Natural killer cell (primary cell): ENCODE data around the gene IVD. TPM values are rescaled to one million over a fixed set of nuclear protein-coding genes. Genes with fewer than 3 reads are reported as not detected.

ENCODE experiments used
- ATAC-seq, 3 donors: fragments of 150-1000 bp in 2 of 3; fragments of 200-7000 bp in 1 of 3; cut with Tn5 transposase; 1 replicate in 1 of 3; 2 replicates in 2 of 3; pipeline ENCODE4 v1.10.0; 2021; ENCODE audit warnings: mild to moderate bottlenecking in 2 of 3, moderate library complexity in 2 of 3
- DNase-seq, 2 donors: peaks; one replicate each; pipeline versions ENCODE4 v3.0.0 to v3.0.0-alpha.2; 2013 to 2021; ENCODE audit warnings: mixed read lengths in 1 of 2
- H3K27ac ChIP-seq: one replicate; pipeline ENCODE4 v1.5.1; 2013; ENCODE audit warnings: mild to moderate bottlenecking, low read length
- H3K27me3 ChIP-seq: one replicate; pipeline ENCODE4 v1.6.1; 2013; ENCODE audit warnings: low read length; ENCODE audit not compliant: control insufficient read depth, insufficient read depth
- H3K36me3 ChIP-seq: one replicate; pipeline ENCODE4 v1.6.1; 2013; ENCODE audit warnings: low read length; ENCODE audit not compliant: control insufficient read depth, insufficient read depth
- H3K4me1 ChIP-seq: one replicate; pipeline ENCODE4 v1.6.1; 2013; ENCODE audit warnings: low read length; ENCODE audit not compliant: control insufficient read depth, insufficient read depth
- H3K4me3 ChIP-seq: one replicate; pipeline ENCODE4 v1.5.1; 2013; ENCODE audit warnings: low read length
- H3K9me3 ChIP-seq: one replicate; pipeline ENCODE4 v1.6.1; 2013; ENCODE audit warnings: low read length; ENCODE audit not compliant: control insufficient read depth, insufficient read depth
- H3K27ac Mint-ChIP-seq, 2 donors: one replicate each; pipeline ENCODE4 v1.8.0; 2022; ENCODE audit warnings: mild to moderate bottlenecking in 2 of 2, mixed read lengths in 2 of 2, moderate library complexity in 1 of 2
- H3K27me3 Mint-ChIP-seq, 2 donors: one replicate each; pipeline ENCODE4 v1.8.0; 2022; ENCODE audit warnings: low read depth in 2 of 2, mixed read lengths in 2 of 2
- H3K36me3 Mint-ChIP-seq: one replicate; pipeline ENCODE4 v1.8.0; 2022; ENCODE audit warnings: mixed read lengths
- H3K4me1 Mint-ChIP-seq, 2 donors: one replicate each; pipeline ENCODE4 v1.8.0; 2022; ENCODE audit warnings: mixed read lengths in 2 of 2
- H3K4me3 Mint-ChIP-seq: one replicate; pipeline ENCODE4 v1.8.0; 2022; ENCODE audit warnings: mild to moderate bottlenecking, moderate library complexity, mixed read lengths
- H3K9me3 Mint-ChIP-seq, 2 donors: one replicate each; pipeline ENCODE4 v1.8.0; 2022; ENCODE audit warnings: mixed read lengths in 2 of 2
- CTCF ChIP-seq: fragments of 200-600 bp; IDR thresholded peaks from one replicate; pipeline ENCODE4 v1.8.0; 2022; ENCODE audit warnings: antibody characterized with exemption
- WGBS: methylation state at CpG from one replicate; pipeline ENCODE4 v1.1.7; 2013; ENCODE audit warnings: missing lambda C conversion rate; ENCODE audit not compliant: insufficient coverage; 5-methylcytosine and 5-hydroxymethylcytosine counted together
- intact Hi-C: fragments of 100-400 bp; cut with micrococcal nuclease; formaldehyde crosslinking; loops from one replicate; pipeline ENCODE4 v1.14.2; 2022
- total RNA-seq, 4 donors: library from RNA; stranded (reverse); fragments of 120-200 nt in 1 of 4; gene quantifications; one replicate each; pipeline versions ENCODE4 v1.2.3 to v1.2.4, GENCODE V29; 2013 to 2022

IVD gene
- total RNA-seq, 3 donors from 2014 or later (not counting 1 experiment from before 2014, with no cell fraction given): 56.2 to 76.8 (median 67.3) TPM

GRCh38 chr15:40379853-40380252 is 25.7 kb upstream of the IVD start:
- Mint-ChIP-seq H3K9me3 (no peaks in the 10 kb centered on the region), H3K36me3 (no peaks in the 10 kb centered on the region), H3K27me3 (peaks cover 0 to 5% of the 10 kb centered on the region in 2 donors), H3K4me1 (peaks cover 14% of the 10 kb centered on the region in 2 donors), H3K27ac (no peak overlapping the region), H3K4me3 (no peak overlapping the region)
- DNase-seq (no peak), ATAC-seq (no peak)
- no peak overlapping the region for H3K4me3 ChIP-seq
- intact Hi-C loops: no loop called here
- no peak overlapping the region for H3K27ac ChIP-seq
- 43% methylated on average over 4 of the region's 4 CpGs for WGBS
- no peaks in the 10 kb centered on the region for H3K9me3 ChIP-seq
- H3K27me3 ChIP-seq: no peaks in the 10 kb centered on the region
- no peaks in the 10 kb centered on the region for H3K36me3 ChIP-seq
- H3K4me1 ChIP-seq: peaks cover 10% of the 10 kb centered on the region
- no peak for TF ChIP-seq CTCF

GRCh38 chr15:40380636-40381035 is 25.0 kb upstream of the IVD start:
- intact Hi-C loops: no loop called here
- no peaks in the 10 kb centered on the region for H3K36me3 Mint-ChIP-seq
- H3K4me1 Mint-ChIP-seq: peaks cover 14% of the 10 kb centered on the region in 2 donors
- Histone ChIP-seq H3K27me3 (no peaks in the 10 kb centered on the region), H3K9me3 (no peaks in the 10 kb centered on the region), H3K4me1 (peaks cover 10% of the 10 kb centered on the region), H3K27ac (no peak overlapping the region), H3K36me3 (no peaks in the 10 kb centered on the region), H3K4me3 (no peak overlapping the region)
- no peaks in the 10 kb centered on the region for H3K9me3 Mint-ChIP-seq
- no peak overlapping the region for H3K4me3 Mint-ChIP-seq
- no peak overlapping the region for H3K27ac Mint-ChIP-seq
- no peak for TF ChIP-seq CTCF
- WGBS: 95% methylated on average over 10 of the region's 10 CpGs
- ATAC-seq (no peak), DNase-seq (no peak)
- peaks cover 0 to 5% of the 10 kb centered on the region in 2 donors for H3K27me3 Mint-ChIP-seq

- DNase-seq: no peak
- H3K27ac Mint-ChIP-seq: peak overlapping the region; percentile 80 to 86
- no peaks in the 10 kb centered on the region for H3K9me3 ChIP-seq
- H3K4me3 Mint-ChIP-seq: no peak overlapping the region
- H3K27me3 Mint-ChIP-seq: peaks cover 0 to 5% of the 10 kb centered on the region in 2 donors
- H3K27ac ChIP-seq: no peak overlapping the region
- H3K4me3 ChIP-seq: no peak overlapping the region
- WGBS: 96% methylated on average over 7 of the region's 11 CpGs
- H3K36me3 Mint-ChIP-seq: no peaks in the 10 kb centered on the region
- no peaks in the 10 kb centered on the region for H3K27me3 ChIP-seq
- no peaks in the 10 kb centered on the region for H3K9me3 Mint-ChIP-seq
- ATAC-seq: no peak
- intact Hi-C loops: no loop called here
- peaks cover 10% of the 10 kb centered on the region for H3K4me1 ChIP-seq
- peaks cover 8% of the 10 kb centered on the region for H3K36me3 ChIP-seq
- peaks cover 14% of the 10 kb centered on the region in 2 donors for H3K4me1 Mint-ChIP-seq
- no peak for TF ChIP-seq CTCF
Measured at GRCh38 chr15:40381818-40382529, 23.6 kb upstream of the IVD start.
